ENCODE data around the gene TNIK. TPM values are rescaled to one million over a fixed set of nuclear protein-coding genes. Genes with fewer than 3 reads are reported as not detected.

The TNIK gene
- total and polyA plus RNA-seq, 2 donors from 2014 or later, result 3.6 to 48.9 TPM

GRCh38 chr3:171480526-171480925 lies 20.3 kb upstream of the TNIK start:
- FAIRE-seq, result no peak
- Histone ChIP-seq H3K27ac (ENCODE audit: low read depth in 2 of 2, low read length in 2 of 2) (no peak overlapping the region), H3K36me3 (ENCODE audit: control insufficient read depth in 2 of 3, insufficient read depth in 3 of 3, low read length in 3 of 3) (no peaks in the 10 kb centered on the region), H3K9ac (ENCODE audit: low read length in 3 of 3) (no peak overlapping the region), H3K4me1 (ENCODE audit: control insufficient read depth in 2 of 3, insufficient read depth in 2 of 3, low read depth in 1 of 3, low read length in 3 of 3) (no peaks in the 10 kb centered on the region), H3K9me3 (ENCODE audit: control insufficient read depth in 2 of 3, insufficient read depth in 1 of 3, low read length in 3 of 3) (no peaks in the 10 kb centered on the region), H3K4me3 (ENCODE audit: low read length in 3 of 3) (no peak overlapping the region), H3K27me3 (ENCODE audit: control insufficient read depth, insufficient read depth, low read length) (no peaks in the 10 kb centered on the region)
- DNase-seq, result no peak
- intact Hi-C loops (cut with DNase I), result no loop called here
- TF ChIP-seq, protein P1, sequence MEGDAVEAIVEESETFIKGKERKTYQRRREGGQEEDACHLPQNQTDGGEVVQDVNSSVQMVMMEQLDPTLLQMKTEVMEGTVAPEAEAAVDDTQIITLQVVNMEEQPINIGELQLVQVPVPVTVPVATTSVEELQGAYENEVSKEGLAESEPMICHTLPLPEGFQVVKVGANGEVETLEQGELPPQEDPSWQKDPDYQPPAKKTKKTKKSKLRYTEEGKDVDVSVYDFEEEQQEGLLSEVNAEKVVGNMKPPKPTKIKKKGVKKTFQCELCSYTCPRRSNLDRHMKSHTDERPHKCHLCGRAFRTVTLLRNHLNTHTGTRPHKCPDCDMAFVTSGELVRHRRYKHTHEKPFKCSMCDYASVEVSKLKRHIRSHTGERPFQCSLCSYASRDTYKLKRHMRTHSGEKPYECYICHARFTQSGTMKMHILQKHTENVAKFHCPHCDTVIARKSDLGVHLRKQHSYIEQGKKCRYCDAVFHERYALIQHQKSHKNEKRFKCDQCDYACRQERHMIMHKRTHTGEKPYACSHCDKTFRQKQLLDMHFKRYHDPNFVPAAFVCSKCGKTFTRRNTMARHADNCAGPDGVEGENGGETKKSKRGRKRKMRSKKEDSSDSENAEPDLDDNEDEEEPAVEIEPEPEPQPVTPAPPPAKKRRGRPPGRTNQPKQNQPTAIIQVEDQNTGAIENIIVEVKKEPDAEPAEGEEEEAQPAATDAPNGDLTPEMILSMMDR (IDR thresholded peaks at IDR 0.05; ENCODE audit: borderline replicate concordance, extremely low read depth, insufficient read depth), result no peak

DNA sequence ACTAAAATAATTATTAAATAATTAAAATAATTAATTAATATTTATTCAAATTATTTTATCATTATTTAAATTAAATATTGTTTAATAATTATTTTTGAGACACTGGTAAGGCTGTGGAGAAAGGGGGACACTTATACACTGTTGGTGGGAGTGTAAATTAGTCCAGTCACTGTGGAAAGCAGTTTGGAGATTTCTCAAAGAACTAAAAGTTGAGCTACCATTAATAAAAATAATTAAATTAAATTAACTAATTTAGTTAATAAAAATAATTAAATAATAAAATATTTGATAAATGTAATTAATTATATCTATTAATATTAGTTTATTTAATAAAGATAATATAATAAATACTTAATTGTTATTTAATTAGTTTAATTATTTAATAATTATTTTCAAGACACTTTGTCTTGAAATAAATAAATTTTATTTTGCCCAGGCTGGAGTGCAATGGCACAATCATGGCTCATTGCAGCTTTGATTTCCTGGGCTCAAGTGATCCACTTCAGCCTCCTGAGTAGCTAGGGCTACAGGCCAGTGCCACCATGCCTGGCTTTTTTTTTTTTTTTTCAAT lies 16.4 kb upstream of the TNIK start:
- H3K9ac ChIP-seq (ENCODE audit: low read length in 3 of 3), result no peak overlapping the region
- H3K27me3 ChIP-seq (ENCODE audit: control insufficient read depth, insufficient read depth, low read length), result no peaks in the 10 kb centered on the region
- DNase-seq (no peak), FAIRE-seq (no peak)
- TF ChIP-seq, protein P1 (IDR thresholded peaks at IDR 0.05; ENCODE audit: borderline replicate concordance, extremely low read depth, insufficient read depth), result no peak
- no peak overlapping the region for H3K27ac ChIP-seq (ENCODE audit: low read depth in 2 of 2, low read length in 2 of 2)
- intact Hi-C loops (cut with DNase I), result no loop called here
- no peaks in the 10 kb centered on the region for H3K4me1 ChIP-seq (ENCODE audit: control insufficient read depth in 2 of 3, insufficient read depth in 2 of 3, low read depth in 1 of 3, low read length in 3 of 3)
- no peaks in the 10 kb centered on the region for H3K36me3 ChIP-seq (ENCODE audit: control insufficient read depth in 2 of 3, insufficient read depth in 3 of 3, low read length in 3 of 3)
- no peaks in the 10 kb centered on the region for H3K9me3 ChIP-seq (ENCODE audit: control insufficient read depth in 2 of 3, insufficient read depth in 1 of 3, low read length in 3 of 3)
- no peak overlapping the region for H3K4me3 ChIP-seq (ENCODE audit: low read length in 3 of 3)

DNA sequence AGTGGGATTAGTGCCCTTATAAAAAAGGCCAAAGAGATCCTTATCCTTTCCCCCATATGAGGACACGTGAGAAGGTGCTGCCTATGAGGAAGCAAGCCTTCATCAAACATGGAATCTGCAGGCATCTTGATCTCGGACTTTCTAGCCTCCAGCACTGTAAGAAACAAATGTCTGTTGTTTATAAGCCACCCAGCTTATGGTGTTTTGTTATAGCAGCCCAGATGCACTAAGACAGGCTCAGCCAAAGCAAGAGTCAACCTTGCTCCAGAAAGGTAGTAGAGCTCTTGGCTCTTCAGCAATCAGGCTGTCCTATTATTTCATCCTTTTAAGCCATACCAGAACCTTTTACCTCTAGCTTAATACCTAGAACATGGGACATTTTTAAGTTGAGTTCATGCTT lies 12.3 kb upstream of the TNIK start:
- H3K27me3 ChIP-seq (ENCODE audit: control insufficient read depth, insufficient read depth, low read length), result no peaks in the 10 kb centered on the region
- intact Hi-C loops (cut with DNase I), result no loop called here
- no peak overlapping the region for H3K27ac ChIP-seq (ENCODE audit: low read depth in 2 of 2, low read length in 2 of 2)
- no peaks in the 10 kb centered on the region for H3K9me3 ChIP-seq (ENCODE audit: control insufficient read depth in 2 of 3, insufficient read depth in 1 of 3, low read length in 3 of 3)
- no peaks in the 10 kb centered on the region for H3K4me1 ChIP-seq (ENCODE audit: control insufficient read depth in 2 of 3, insufficient read depth in 2 of 3, low read depth in 1 of 3, low read length in 3 of 3)
- DNase-seq (no peak), FAIRE-seq (no peak)
- no peak overlapping the region for H3K9ac ChIP-seq (ENCODE audit: low read length in 3 of 3)
- H3K4me3 ChIP-seq (ENCODE audit: low read length in 3 of 3), result no peak overlapping the region
- no peaks in the 10 kb centered on the region for H3K36me3 ChIP-seq (ENCODE audit: control insufficient read depth in 2 of 3, insufficient read depth in 3 of 3, low read length in 3 of 3)
- TF ChIP-seq, protein P1 (IDR thresholded peaks at IDR 0.05; ENCODE audit: borderline replicate concordance, extremely low read depth, insufficient read depth), result no peak

- no peaks in the 10 kb centered on the region for H3K36me3 ChIP-seq (ENCODE audit: control insufficient read depth in 2 of 3, insufficient read depth in 3 of 3, low read length in 3 of 3)
- no peak for DNase-seq
- TF ChIP-seq, protein P1 (IDR thresholded peaks at IDR 0.05; ENCODE audit: borderline replicate concordance, extremely low read depth, insufficient read depth), result no peak
- no peaks in the 10 kb centered on the region for H3K4me1 ChIP-seq (ENCODE audit: control insufficient read depth in 2 of 3, insufficient read depth in 2 of 3, low read depth in 1 of 3, low read length in 3 of 3)
- no peaks in the 10 kb centered on the region for H3K9me3 ChIP-seq (ENCODE audit: control insufficient read depth in 2 of 3, insufficient read depth in 1 of 3, low read length in 3 of 3)
- H3K27me3 ChIP-seq (ENCODE audit: control insufficient read depth, insufficient read depth, low read length), result no peaks in the 10 kb centered on the region
- no peak for FAIRE-seq
- H3K27ac ChIP-seq (ENCODE audit: low read depth in 2 of 2, low read length in 2 of 2), result no peak overlapping the region
- H3K9ac ChIP-seq (ENCODE audit: low read length in 3 of 3), result no peak overlapping the region
- H3K4me3 ChIP-seq (ENCODE audit: low read length in 3 of 3), result no peak overlapping the region
- intact Hi-C loops (cut with DNase I), result no loop called here
These were observed 10.6 kb upstream of the TNIK start for GRCh38 chr3:171470714-171471227.

Data from kidney (tissue), 14 donors.